ENCODE results near the gene MTSS2.

Gene MTSS2, protein sequence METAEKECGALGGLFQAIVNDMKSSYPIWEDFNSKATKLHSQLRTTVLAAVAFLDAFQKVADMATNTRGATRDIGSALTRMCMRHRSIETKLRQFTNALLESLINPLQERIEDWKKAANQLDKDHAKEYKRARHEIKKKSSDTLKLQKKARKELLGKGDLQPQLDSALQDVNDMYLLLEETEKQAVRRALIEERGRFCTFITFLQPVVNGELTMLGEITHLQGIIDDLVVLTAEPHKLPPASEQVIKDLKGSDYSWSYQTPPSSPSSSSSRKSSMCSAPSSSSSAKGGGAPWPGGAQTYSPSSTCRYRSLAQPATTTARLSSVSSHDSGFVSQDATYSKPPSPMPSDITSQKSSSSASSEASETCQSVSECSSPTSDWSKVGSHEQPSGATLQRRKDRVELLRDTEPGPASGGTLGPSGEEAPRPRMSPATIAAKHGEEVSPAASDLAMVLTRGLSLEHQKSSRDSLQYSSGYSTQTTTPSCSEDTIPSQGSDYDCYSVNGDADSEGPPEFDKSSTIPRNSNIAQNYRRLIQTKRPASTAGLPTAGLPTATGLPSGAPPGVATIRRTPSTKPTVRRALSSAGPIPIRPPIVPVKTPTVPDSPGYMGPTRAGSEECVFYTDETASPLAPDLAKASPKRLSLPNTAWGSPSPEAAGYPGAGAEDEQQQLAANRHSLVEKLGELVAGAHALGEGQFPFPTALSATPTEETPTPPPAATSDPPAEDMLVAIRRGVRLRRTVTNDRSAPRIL

DNA sequence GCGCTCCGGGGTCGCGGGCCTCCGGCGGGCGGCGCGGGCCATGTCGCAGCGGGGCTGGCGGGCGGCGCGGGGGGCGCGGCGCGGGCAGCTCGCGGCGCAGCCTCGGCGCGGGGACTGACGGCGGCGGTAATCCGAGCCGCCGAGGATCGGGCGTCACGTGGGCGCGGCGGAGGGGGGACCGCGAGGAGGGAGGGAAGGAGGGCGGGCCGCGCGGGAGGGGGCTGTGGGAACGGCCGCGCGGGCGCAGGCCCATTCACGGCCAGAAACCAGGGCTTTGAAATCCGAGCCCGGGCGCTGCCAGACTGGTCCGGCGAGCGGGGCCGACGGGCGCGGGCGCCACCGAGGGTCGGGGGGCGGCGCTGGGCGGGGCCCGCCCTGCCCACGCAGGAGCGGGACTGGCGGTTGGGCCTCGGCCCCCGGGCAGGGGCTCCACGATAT, at the start of gene MTSS2:
TSS of gene MTSS2 (minus strand) at position 116 of the 438 bp plus-strand sequence. CDS start 262 bp downstream, outside the sequence.
- Histone ChIP-seq H3K36me3 (ENCODE audit: control insufficient read depth, insufficient read depth, low read length) (no peaks in the 10 kb centered on the region), H3K4me3 (ENCODE audit: low read depth, low read length) (peak within 1 kb of the TSS; percentile 80), H3K4me1 (ENCODE audit: control insufficient read depth, insufficient read depth, low read length) (peaks cover 37% of the 10 kb centered on the region), H3K27ac (ENCODE audit: low read depth, low read length) (no peak within 1 kb of the TSS; the same call in 1 of the 2 replicates), H3K9ac (ENCODE audit: low read length) (peak within 1 kb of the TSS; percentile 80), H3K27me3 (ENCODE audit: control insufficient read depth, insufficient read depth, low read length) (peaks cover 4% of the 10 kb centered on the region; the same call in 1 of the 2 replicates), H3K9me3 (ENCODE audit: control insufficient read depth, insufficient read depth, low read depth, low read length) (no peaks in the 10 kb centered on the region)

DNA sequence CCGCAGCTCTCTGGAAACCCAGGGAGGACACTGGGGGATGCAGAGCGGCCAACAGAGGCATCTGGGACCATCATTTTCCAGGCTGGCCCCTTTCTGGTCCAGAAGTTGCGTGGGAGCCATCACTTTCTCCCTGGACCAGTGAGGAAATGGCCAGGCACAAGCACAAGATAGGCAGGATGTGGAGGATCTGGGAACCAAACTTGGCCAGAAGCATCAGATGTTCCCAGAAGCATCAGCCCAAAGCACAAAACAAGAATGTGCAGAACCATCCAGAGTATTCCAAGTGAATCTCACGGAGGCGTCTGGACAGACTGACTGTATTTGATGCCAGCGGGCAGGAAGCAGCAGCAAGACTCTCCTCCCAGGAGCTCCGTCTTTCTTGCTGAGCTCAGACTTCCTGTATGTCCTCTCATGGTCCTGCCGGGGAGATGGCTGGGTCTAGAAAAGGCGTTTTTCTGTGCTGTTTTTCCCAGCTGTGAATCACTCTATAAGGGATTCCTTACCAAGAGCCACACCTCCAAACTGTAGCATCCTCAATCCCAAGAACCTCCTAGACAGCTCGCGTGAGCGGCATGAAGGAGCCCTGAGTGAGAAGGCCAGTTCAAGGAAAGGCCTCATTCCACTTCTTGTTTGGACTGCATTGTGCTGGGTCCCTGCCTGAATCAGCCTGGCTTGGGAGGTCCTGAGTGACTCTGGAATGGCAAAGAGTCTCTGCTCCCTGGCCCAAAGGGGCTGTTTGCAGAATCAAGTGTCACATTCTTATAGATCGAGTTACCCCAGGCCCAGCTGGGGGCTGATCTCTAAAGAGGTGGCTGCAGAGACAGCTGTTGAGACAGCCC, 49.5 kb upstream of the MTSS2 start:
- Histone ChIP-seq H3K9ac (ENCODE audit: low read length) (no peak overlapping the region), H3K27ac (ENCODE audit: low read depth, low read length) (no peak overlapping the region), H3K4me1 (ENCODE audit: control insufficient read depth, insufficient read depth, low read length) (peaks cover 27% of the 10 kb centered on the region)

DNA sequence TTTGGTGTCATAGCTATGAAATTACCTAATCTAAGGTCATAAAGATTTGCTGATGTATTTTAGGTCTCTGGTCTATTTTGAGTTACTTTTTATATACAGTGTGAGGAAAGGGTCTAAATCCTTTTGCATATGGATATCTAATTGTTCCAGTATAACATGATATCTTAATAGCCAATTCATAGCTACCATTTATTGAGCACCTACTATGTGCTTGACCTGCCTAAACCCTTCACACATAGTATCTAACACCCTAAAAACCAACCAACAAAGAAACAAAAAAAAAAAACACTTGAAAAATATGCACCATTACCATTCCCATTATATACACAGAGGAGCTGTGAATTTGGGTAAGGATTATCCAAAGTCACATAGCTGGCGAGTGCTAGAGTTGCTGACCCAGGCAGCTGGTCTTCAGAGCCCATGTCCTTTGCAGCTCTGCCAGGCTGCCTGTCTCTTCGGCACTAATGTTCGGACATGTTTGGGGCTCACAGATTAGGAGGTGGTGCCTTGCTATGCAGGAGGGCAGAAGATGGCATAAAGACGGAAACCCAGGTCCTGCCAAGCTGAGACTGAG, 48.8 kb upstream of the MTSS2 start:
- no peak overlapping the region for H3K9ac ChIP-seq (ENCODE audit: low read length)
- H3K27me3 ChIP-seq (ENCODE audit: control insufficient read depth, insufficient read depth, low read length) = no peaks in the 10 kb centered on the region
- peaks cover 9% of the 10 kb centered on the region for H3K36me3 ChIP-seq (ENCODE audit: control insufficient read depth, insufficient read depth, low read length)
- peaks cover 27% of the 10 kb centered on the region for H3K4me1 ChIP-seq (ENCODE audit: control insufficient read depth, insufficient read depth, low read length)
- H3K9me3 ChIP-seq (ENCODE audit: control insufficient read depth, insufficient read depth, low read depth, low read length) = no peaks in the 10 kb centered on the region
- no peak overlapping the region for H3K27ac ChIP-seq (ENCODE audit: low read depth, low read length)
- H3K4me3 ChIP-seq (ENCODE audit: low read depth, low read length) = no peak overlapping the region

More for the DNA sequence above, 49.5 kb upstream of the MTSS2 start:
- no peaks in the 10 kb centered on the region for H3K27me3 ChIP-seq (ENCODE audit: control insufficient read depth, insufficient read depth, low read length)
- no peak overlapping the region for H3K4me3 ChIP-seq (ENCODE audit: low read depth, low read length)
- no peaks in the 10 kb centered on the region for H3K9me3 ChIP-seq (ENCODE audit: control insufficient read depth, insufficient read depth, low read depth, low read length)
- H3K36me3 ChIP-seq (ENCODE audit: control insufficient read depth, insufficient read depth, low read length) = peaks cover 9% of the 10 kb centered on the region

GRCh38 chr16:70730944-70731343, 45.1 kb upstream of the MTSS2 start:
- H3K4me1 ChIP-seq (ENCODE audit: control insufficient read depth, insufficient read depth, low read length) = peaks cover 11% of the 10 kb centered on the region; the same call in 1 of the 2 replicates
- H3K27ac ChIP-seq (ENCODE audit: low read depth, low read length) = no peak overlapping the region
- H3K4me3 ChIP-seq (ENCODE audit: low read depth, low read length) = no peak overlapping the region
- H3K36me3 ChIP-seq (ENCODE audit: control insufficient read depth, insufficient read depth, low read length) = peaks cover 29% of the 10 kb centered on the region
- no peak overlapping the region for H3K9ac ChIP-seq (ENCODE audit: low read length)
- H3K27me3 ChIP-seq (ENCODE audit: control insufficient read depth, insufficient read depth, low read length) = no peaks in the 10 kb centered on the region
- no peaks in the 10 kb centered on the region for H3K9me3 ChIP-seq (ENCODE audit: control insufficient read depth, insufficient read depth, low read depth, low read length)

DNA sequence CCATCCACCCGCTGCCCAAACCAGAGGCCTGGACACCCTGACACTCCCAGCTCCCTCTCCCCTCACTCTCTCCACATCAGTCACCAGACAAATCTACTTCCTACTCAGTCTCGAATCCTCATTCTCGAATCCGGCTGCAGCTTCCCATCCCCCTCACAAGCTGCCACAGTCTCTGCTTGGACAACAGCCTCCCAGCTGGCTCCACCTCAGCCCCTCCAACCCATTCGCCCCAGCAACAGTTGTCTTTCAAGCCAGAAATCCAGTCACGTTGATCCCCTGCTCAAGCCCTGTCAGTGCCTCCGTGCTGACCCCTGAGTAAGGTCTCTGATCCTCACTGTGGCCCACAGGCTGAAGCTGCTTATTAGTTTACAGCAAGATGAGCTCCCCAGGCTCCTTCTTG, 44.2 kb upstream of the MTSS2 start:
- H3K4me3 ChIP-seq (ENCODE audit: low read depth, low read length) = no peak overlapping the region
- no peaks in the 10 kb centered on the region for H3K9me3 ChIP-seq (ENCODE audit: control insufficient read depth, insufficient read depth, low read depth, low read length)
- H3K27ac ChIP-seq (ENCODE audit: low read depth, low read length) = no peak overlapping the region
- peaks cover 29% of the 10 kb centered on the region for H3K36me3 ChIP-seq (ENCODE audit: control insufficient read depth, insufficient read depth, low read length)
- H3K27me3 ChIP-seq (ENCODE audit: control insufficient read depth, insufficient read depth, low read length) = no peaks in the 10 kb centered on the region
- H3K4me1 ChIP-seq (ENCODE audit: control insufficient read depth, insufficient read depth, low read length) = peaks cover 11% of the 10 kb centered on the region; the same call in 1 of the 2 replicates
- no peak overlapping the region for H3K9ac ChIP-seq (ENCODE audit: low read length)

DNA sequence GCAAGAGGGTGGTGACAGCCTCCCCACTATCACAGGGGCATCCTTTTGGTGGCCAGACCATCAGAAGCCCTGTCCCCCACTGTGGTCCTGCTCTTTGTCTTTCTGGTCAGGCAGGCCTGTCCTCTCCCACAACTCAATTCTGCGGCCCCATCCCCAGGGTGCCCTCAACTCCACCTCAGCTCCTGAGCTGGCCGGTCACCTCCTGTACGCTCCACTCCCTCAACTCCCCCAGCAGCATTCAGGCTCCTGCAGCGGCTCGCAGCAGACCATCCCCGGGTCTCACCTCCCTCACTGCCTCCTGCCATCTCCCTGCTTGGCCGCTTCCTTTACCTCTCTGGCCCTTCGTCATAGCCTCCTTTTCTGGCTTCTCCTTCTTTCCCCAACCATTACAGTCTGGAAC, 43.4 kb upstream of the MTSS2 start:
- no peaks in the 10 kb centered on the region for H3K9me3 ChIP-seq (ENCODE audit: control insufficient read depth, insufficient read depth, low read depth, low read length)
- H3K36me3 ChIP-seq (ENCODE audit: control insufficient read depth, insufficient read depth, low read length) = peaks cover 29% of the 10 kb centered on the region
- no peaks in the 10 kb centered on the region for H3K27me3 ChIP-seq (ENCODE audit: control insufficient read depth, insufficient read depth, low read length)
- no peak overlapping the region for H3K27ac ChIP-seq (ENCODE audit: low read depth, low read length)
- H3K9ac ChIP-seq (ENCODE audit: low read length) = no peak overlapping the region
- peaks cover 15% of the 10 kb centered on the region; the same call in 1 of the 2 replicates for H3K4me1 ChIP-seq (ENCODE audit: control insufficient read depth, insufficient read depth, low read length)
- no peak overlapping the region for H3K4me3 ChIP-seq (ENCODE audit: low read depth, low read length)

GRCh38 chr16:70728150-70728549, 42.3 kb upstream of the MTSS2 start:
- H3K9me3 ChIP-seq (ENCODE audit: control insufficient read depth, insufficient read depth, low read depth, low read length) = no peaks in the 10 kb centered on the region
- no peak overlapping the region for H3K4me3 ChIP-seq (ENCODE audit: low read depth, low read length)
- peaks cover 29% of the 10 kb centered on the region for H3K36me3 ChIP-seq (ENCODE audit: control insufficient read depth, insufficient read depth, low read length)
- no peak overlapping the region for H3K27ac ChIP-seq (ENCODE audit: low read depth, low read length)
- peaks cover 15% of the 10 kb centered on the region; the same call in 1 of the 2 replicates for H3K4me1 ChIP-seq (ENCODE audit: control insufficient read depth, insufficient read depth, low read length)
- no peaks in the 10 kb centered on the region for H3K27me3 ChIP-seq (ENCODE audit: control insufficient read depth, insufficient read depth, low read length)
- H3K9ac ChIP-seq (ENCODE audit: low read length) = no peak overlapping the region

DNA sequence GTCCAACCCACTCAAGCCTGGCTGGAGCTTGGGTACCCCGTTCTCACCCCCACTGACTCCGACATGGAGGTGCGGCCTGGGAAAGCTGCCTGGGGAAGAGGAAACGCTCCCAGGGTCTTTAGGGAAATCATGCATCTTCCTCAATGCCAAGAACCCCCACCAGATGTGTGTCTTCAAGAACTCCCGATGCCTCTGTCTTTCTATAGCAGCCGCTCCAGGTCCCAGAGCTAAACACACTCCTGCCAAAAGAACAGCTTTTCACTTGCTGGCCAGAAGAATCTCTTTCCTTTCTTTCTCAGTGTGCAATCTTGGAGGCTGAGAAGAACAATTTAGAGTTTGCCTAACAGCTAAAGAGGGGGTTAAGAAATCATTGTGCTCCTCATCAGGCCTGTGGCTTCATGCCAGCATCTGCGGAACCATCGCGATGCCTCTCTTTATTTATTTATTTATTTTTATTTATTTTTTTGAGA, 41.1 kb upstream of the MTSS2 start:
- H3K9me3 ChIP-seq (ENCODE audit: control insufficient read depth, insufficient read depth, low read depth, low read length) = no peaks in the 10 kb centered on the region
- H3K36me3 ChIP-seq (ENCODE audit: control insufficient read depth, insufficient read depth, low read length) = peaks cover 29% of the 10 kb centered on the region
- H3K4me3 ChIP-seq (ENCODE audit: low read depth, low read length) = no peak overlapping the region
- no peaks in the 10 kb centered on the region for H3K27me3 ChIP-seq (ENCODE audit: control insufficient read depth, insufficient read depth, low read length)
- no peak overlapping the region for H3K9ac ChIP-seq (ENCODE audit: low read length)
- H3K4me1 ChIP-seq (ENCODE audit: control insufficient read depth, insufficient read depth, low read length) = peaks cover 15% of the 10 kb centered on the region; the same call in 1 of the 2 replicates
- peak overlapping the region; percentile 21; the same call in 1 of the 2 replicates for H3K27ac ChIP-seq (ENCODE audit: low read depth, low read length)

DNA sequence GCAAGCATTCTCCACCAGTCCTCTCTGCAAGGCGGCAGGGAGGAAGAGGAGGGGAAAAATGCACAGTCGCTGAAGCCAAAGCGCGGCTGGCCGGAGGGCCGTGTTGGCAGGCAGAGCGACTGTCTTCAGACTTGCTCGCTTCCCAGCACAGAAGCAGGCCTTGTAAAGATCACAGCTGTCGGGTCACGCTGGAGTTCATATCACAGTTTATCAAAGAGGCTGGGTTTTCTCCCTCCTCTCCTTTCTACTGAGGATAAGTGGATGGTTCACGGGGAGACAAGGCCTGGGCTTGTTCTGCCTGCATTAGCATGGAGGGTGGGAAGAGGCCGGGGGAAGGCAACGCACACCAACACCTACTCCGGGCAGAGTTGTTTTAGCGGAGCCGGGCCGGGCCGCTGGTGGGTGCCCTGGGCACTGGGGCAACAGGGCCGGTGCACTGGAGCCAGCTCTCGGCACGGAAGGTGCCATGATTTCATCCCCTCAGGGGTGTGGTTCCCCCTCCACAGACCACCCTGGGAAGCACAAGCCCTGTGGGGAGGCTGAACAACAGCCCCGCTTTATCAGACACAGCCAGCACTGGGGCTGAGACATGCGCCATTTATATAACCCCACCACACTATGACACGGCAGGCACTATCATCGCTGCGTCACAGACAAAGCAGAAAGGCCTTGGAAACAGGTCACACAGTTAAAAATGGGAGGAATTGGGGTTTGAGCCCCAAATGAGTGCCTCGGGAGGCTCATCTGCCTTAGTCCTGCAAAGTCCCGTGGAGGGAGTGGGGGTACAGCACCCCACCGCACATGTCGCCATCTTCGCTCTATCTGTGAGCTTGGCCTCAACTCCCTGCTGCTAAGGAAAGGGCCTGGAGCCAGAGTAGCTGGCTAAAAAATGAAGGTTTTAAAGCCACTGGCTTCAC, 40.3 kb upstream of the MTSS2 start:
- no peaks in the 10 kb centered on the region for H3K9me3 ChIP-seq (ENCODE audit: control insufficient read depth, insufficient read depth, low read depth, low read length)
- H3K36me3 ChIP-seq (ENCODE audit: control insufficient read depth, insufficient read depth, low read length) = peaks cover 26% of the 10 kb centered on the region
- H3K4me3 ChIP-seq (ENCODE audit: low read depth, low read length) = no peak overlapping the region
- peak overlapping the region; percentile 21; the same call in 1 of the 2 replicates for H3K27ac ChIP-seq (ENCODE audit: low read depth, low read length)
- H3K4me1 ChIP-seq (ENCODE audit: control insufficient read depth, insufficient read depth, low read length) = peaks cover 15% of the 10 kb centered on the region; the same call in 1 of the 2 replicates
- H3K27me3 ChIP-seq (ENCODE audit: control insufficient read depth, insufficient read depth, low read length) = no peaks in the 10 kb centered on the region
- H3K9ac ChIP-seq (ENCODE audit: low read length) = no peak overlapping the region
